ENCODE measurements around the gene CNTNAP2. TPM values are rescaled to one million over a fixed set of nuclear protein-coding genes. Genes with fewer than 3 reads are reported as not detected.

The CNTNAP2 gene
- total RNA-seq, 1 experiment from 2014 or later, result 60.0 TPM

DNA sequence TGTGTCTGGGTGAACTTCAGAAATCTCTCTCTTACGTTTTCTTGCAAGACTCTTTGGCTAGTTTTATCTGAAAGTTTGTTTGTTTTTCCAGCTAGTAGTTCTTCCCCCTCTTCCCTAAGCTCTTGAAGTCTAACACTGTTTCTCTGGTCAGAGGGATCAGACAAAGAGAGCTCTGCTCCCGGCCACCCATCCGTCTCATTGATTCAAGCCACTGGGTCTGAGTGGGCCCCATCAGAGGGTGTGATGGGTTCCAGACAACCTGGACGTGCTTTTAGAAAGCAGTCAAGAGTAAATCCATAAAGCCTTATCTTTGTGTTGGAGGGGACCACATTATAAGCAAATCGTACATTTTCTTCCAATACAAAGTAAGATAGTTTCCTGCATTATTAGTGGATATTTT lies 2231.4 kb downstream of the CNTNAP2 start:
- POLR2A ChIA-PET (ENCODE audit: low non-redundant PET), result no interaction called here
- CTCF ChIA-PET, result no interaction called here
- Histone ChIP-seq H3K27me3 (replicated peaks; ENCODE audit: insufficient read depth, low read depth, low read length, poor library complexity) (no peaks in the 10 kb centered on the region), H3K4me3 (ENCODE audit: low read depth, low read length, poor library complexity, severe bottlenecking) (no peak overlapping the region), H3K27ac (ENCODE audit: low read depth, low read length, poor library complexity, severe bottlenecking) (no peak overlapping the region), H3K9me3 (ENCODE audit: low read depth, low read length, poor library complexity, severe bottlenecking) (no peaks in the 10 kb centered on the region), H3K36me3 (ENCODE audit: insufficient read depth, low read length, poor library complexity, severe bottlenecking) (no peaks in the 10 kb centered on the region), H3K4me1 (ENCODE audit: insufficient read depth, low read length, poor library complexity, severe bottlenecking) (no peaks in the 10 kb centered on the region)
- BruUV-seq (replicated peaks), result no TSS peak
- intact Hi-C loops (cut with micrococcal nuclease; ENCODE audit: unreplicated experiment), result no loop called here
- no peak for DNase-seq (ENCODE audit: low spot score)
- TF ChIP-seq EZH2 (IDR thresholded peaks at IDR 0.05; ENCODE audit: borderline replicate concordance, low read depth, low read length, poor library complexity, severe bottlenecking), result no peak
- TF ChIP-seq, protein P1, sequence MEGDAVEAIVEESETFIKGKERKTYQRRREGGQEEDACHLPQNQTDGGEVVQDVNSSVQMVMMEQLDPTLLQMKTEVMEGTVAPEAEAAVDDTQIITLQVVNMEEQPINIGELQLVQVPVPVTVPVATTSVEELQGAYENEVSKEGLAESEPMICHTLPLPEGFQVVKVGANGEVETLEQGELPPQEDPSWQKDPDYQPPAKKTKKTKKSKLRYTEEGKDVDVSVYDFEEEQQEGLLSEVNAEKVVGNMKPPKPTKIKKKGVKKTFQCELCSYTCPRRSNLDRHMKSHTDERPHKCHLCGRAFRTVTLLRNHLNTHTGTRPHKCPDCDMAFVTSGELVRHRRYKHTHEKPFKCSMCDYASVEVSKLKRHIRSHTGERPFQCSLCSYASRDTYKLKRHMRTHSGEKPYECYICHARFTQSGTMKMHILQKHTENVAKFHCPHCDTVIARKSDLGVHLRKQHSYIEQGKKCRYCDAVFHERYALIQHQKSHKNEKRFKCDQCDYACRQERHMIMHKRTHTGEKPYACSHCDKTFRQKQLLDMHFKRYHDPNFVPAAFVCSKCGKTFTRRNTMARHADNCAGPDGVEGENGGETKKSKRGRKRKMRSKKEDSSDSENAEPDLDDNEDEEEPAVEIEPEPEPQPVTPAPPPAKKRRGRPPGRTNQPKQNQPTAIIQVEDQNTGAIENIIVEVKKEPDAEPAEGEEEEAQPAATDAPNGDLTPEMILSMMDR (conservative IDR thresholded peaks at IDR 0.05; ENCODE audit: low read depth, low read length), result no peak

DNA sequence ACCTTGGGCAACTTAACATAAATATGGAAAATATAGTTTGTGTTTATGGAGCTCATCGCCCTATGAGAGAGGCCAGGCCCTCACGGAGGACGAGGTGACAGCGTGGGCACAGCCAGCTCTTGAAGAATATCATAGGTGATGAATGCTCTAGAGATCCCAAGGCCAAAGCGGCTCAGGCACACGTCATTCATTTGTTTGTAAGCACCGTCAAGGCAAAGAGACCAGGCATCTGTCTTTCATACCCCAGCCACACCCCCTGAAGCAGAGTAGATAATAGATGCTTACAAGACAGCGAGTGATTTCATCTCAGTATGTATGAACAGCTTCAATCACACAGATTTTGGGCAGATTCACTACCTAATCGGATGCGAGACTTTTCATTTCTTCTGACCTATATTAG lies 2231.9 kb downstream of the CNTNAP2 start:
- TF ChIP-seq, protein P1 (conservative IDR thresholded peaks at IDR 0.05; ENCODE audit: low read depth, low read length), result no peak
- TF ChIP-seq EZH2 (IDR thresholded peaks at IDR 0.05; ENCODE audit: borderline replicate concordance, low read depth, low read length, poor library complexity, severe bottlenecking), result no peak
- BruUV-seq (replicated peaks), result no TSS peak
- Histone ChIP-seq H3K9me3 (ENCODE audit: low read depth, low read length, poor library complexity, severe bottlenecking) (no peaks in the 10 kb centered on the region), H3K4me1 (ENCODE audit: insufficient read depth, low read length, poor library complexity, severe bottlenecking) (no peaks in the 10 kb centered on the region), H3K36me3 (ENCODE audit: insufficient read depth, low read length, poor library complexity, severe bottlenecking) (no peaks in the 10 kb centered on the region), H3K4me3 (ENCODE audit: low read depth, low read length, poor library complexity, severe bottlenecking) (no peak overlapping the region), H3K27me3 (replicated peaks; ENCODE audit: insufficient read depth, low read depth, low read length, poor library complexity) (no peaks in the 10 kb centered on the region), H3K27ac (ENCODE audit: low read depth, low read length, poor library complexity, severe bottlenecking) (no peak overlapping the region)
- intact Hi-C loops (cut with micrococcal nuclease; ENCODE audit: unreplicated experiment), result no loop called here
- ChIA-PET CTCF (no interaction called here), POLR2A (ENCODE audit: low non-redundant PET) (no interaction called here)
- no peak for DNase-seq (ENCODE audit: low spot score)

DNA sequence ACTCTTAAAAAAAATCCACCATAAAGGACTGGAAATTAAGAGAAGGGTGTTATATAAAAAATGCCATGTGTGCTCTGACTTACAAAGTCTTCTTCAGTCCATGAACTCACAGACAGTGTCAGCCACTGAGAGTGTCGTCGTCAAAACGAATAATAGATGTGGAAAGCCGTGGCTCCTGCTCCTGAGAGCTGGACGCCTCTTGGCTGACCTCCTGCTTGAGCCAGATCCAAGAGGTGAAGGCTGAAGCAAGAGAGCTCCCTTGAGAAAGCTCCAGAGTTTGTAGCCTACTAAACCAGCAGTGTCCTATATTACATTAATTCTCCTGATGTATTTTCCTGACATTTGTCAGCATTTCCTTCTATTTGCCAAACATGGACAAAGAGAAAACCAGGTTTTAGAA lies 2239.7 kb downstream of the CNTNAP2 start:
- BruUV-seq (replicated peaks), result no TSS peak
- Histone ChIP-seq H3K36me3 (ENCODE audit: insufficient read depth, low read length, poor library complexity, severe bottlenecking) (no peaks in the 10 kb centered on the region), H3K27me3 (replicated peaks; ENCODE audit: insufficient read depth, low read depth, low read length, poor library complexity) (no peaks in the 10 kb centered on the region), H3K4me1 (ENCODE audit: insufficient read depth, low read length, poor library complexity, severe bottlenecking) (no peaks in the 10 kb centered on the region), H3K27ac (ENCODE audit: low read depth, low read length, poor library complexity, severe bottlenecking) (no peak overlapping the region), H3K9me3 (ENCODE audit: low read depth, low read length, poor library complexity, severe bottlenecking) (no peaks in the 10 kb centered on the region), H3K4me3 (ENCODE audit: low read depth, low read length, poor library complexity, severe bottlenecking) (no peak overlapping the region)
- ChIA-PET CTCF (no interaction called here), POLR2A (ENCODE audit: low non-redundant PET) (no interaction called here)
- TF ChIP-seq, protein P1 (conservative IDR thresholded peaks at IDR 0.05; ENCODE audit: low read depth, low read length), result no peak
- no peak for TF ChIP-seq EZH2 (IDR thresholded peaks at IDR 0.05; ENCODE audit: borderline replicate concordance, low read depth, low read length, poor library complexity, severe bottlenecking)
- no peak for DNase-seq (ENCODE audit: low spot score)
- intact Hi-C loops (cut with micrococcal nuclease; ENCODE audit: unreplicated experiment), result no loop called here
